SK-N-SH treated with all-trans-retinoic acid at 6 μM for 48 hours (cell line): ENCODE results near the gene ZNF32.

Experiments used
- CSDC2 ChIP-seq: fragments of 250-450 bp; sonication (Bioruptor Pico); IDR thresholded peaks from 2 replicates; pipeline ENCODE4 v1.5.0; 2020; ENCODE audit warnings: mild to moderate bottlenecking, moderate library complexity
- ESRRG ChIP-seq: fragments of 250-450 bp; sonication (Bioruptor Pico); IDR thresholded peaks from 2 replicates; pipeline ENCODE4 v1.6.1; 2021; ENCODE audit warnings: mild to moderate bottlenecking
- ISL1 ChIP-seq: fragments of 250-450 bp; sonication (Bioruptor Pico); IDR thresholded peaks from 2 replicates; pipeline ENCODE4 v2.1.2; 2022; ENCODE audit warnings: mild to moderate bottlenecking, moderate library complexity
- OSR1 ChIP-seq: fragments of 250-450 bp; sonication (Bioruptor Pico); IDR thresholded peaks from 2 replicates; pipeline ENCODE4 v1.8.0; 2022; ENCODE audit warnings: moderate library complexity, mild to moderate bottlenecking, inconsistent platforms
- PATZ1 ChIP-seq: fragments of 250-450 bp; sonication (Bioruptor Pico); IDR thresholded peaks from 2 replicates; pipeline ENCODE4 v1.8.0; 2020; ENCODE audit warnings: mild to moderate bottlenecking, moderate library complexity, borderline replicate concordance
- RARB ChIP-seq: fragments of 250-450 bp; sonication (Bioruptor Pico); IDR thresholded peaks from 2 replicates; pipeline ENCODE4 v1.8.0; 2021; ENCODE audit warnings: mild to moderate bottlenecking, moderate library complexity
- ZFP3 ChIP-seq: fragments of 250-450 bp; sonication (Bioruptor Pico); IDR thresholded peaks from 2 replicates; pipeline ENCODE4 v1.5.0; 2020; ENCODE audit warnings: mild to moderate bottlenecking, moderate library complexity
- ZFP30 ChIP-seq: fragments of 450-650 bp; formaldehyde crosslinking; IDR thresholded peaks from 2 replicates; pipeline ENCODE4 v1.5.0; 2022; ENCODE audit warnings: mild to moderate bottlenecking, moderate library complexity

- no peak for TF ChIP-seq RARB (CRISPR knock-in tag)
- TF ChIP-seq ZFP30 (CRISPR knock-in tag) = no peak
- TF ChIP-seq OSR1 = no peak
- no peak for TF ChIP-seq ISL1
- TF ChIP-seq ZFP3 (CRISPR knock-in tag) = no peak
- no peak for TF ChIP-seq CSDC2 (CRISPR knock-in tag)
- no peak for TF ChIP-seq ESRRG (CRISPR knock-in tag)
- TF ChIP-seq PATZ1 (CRISPR knock-in tag) = no peak
Observed at GRCh38 chr10:43681721-43682120, 33.0 kb upstream of the ZNF32 start.
